Karpas-422 (cell line): ENCODE results near the gene NCBP2. TPM values are rescaled to one million over a fixed set of nuclear protein-coding genes. Genes with fewer than 3 reads are reported as not detected.

Experiments used
- DNase-seq: peaks from one replicate; pipeline ENCODE4 v3.0.0-alpha.2; 2015
- H2AFZ ChIP-seq: fragments of 200-600 bp; sonication (generic); 2 replicates; pipeline ENCODE4 v1.6.1; 2014; ENCODE audit warnings: antibody characterized with exemption, low read length, mixed read lengths
- H3K27ac ChIP-seq: fragments of 200-600 bp; sonication (generic); 2 replicates; pipeline ENCODE4 v1.5.1; 2014; ENCODE audit warnings: mild to moderate bottlenecking, low read length, moderate library complexity
- H3K27me3 ChIP-seq: fragments of 200-600 bp; sonication (generic); 2 replicates; pipeline ENCODE4 v1.6.1; 2014; ENCODE audit warnings: low read length, mixed read lengths
- H3K36me3 ChIP-seq: fragments of 200-600 bp; sonication (generic); 2 replicates; pipeline ENCODE4 v1.6.1; 2014; ENCODE audit warnings: low read length, mixed read lengths; ENCODE audit not compliant: insufficient read depth
- H3K4me1 ChIP-seq: fragments of 200-600 bp; sonication (generic); 2 replicates; pipeline ENCODE4 v1.6.1; 2014; ENCODE audit warnings: mild to moderate bottlenecking, low read length, mixed read lengths
- H3K4me2 ChIP-seq: fragments of 200-600 bp; sonication (generic); 2 replicates; pipeline ENCODE4 v1.6.1; 2014; ENCODE audit warnings: low read length, low read depth, mild to moderate bottlenecking; ENCODE audit not compliant: poor library complexity, severe bottlenecking
- H3K4me3 ChIP-seq: fragments of 200-600 bp; sonication (generic); 2 replicates; pipeline ENCODE4 v1.5.1; 2014; ENCODE audit warnings: mild to moderate bottlenecking, antibody characterized with exemption, low read length, mixed read lengths
- H3K79me2 ChIP-seq: fragments of 200-600 bp; sonication (generic); 2 replicates; pipeline ENCODE4 v1.6.1; 2014; ENCODE audit warnings: mild to moderate bottlenecking, low read length, mixed read lengths
- H3K9ac ChIP-seq: fragments of 200-600 bp; sonication (generic); 2 replicates; pipeline ENCODE4 v1.6.0; 2014; ENCODE audit warnings: low read length
- H3K9me2 ChIP-seq: fragments of 200-600 bp; sonication (generic), shearing (Covaris generic); replicated peaks from 2 replicates; pipeline ENCODE4 v1.6.0; 2014; ENCODE audit warnings: mild to moderate bottlenecking, low read length, moderate library complexity; ENCODE audit not compliant: insufficient read depth
- H3K9me3 ChIP-seq: fragments of 300-700, 200-600 bp; sonication (generic); 2 replicates; pipeline ENCODE4 v1.6.1; 2014; ENCODE audit warnings: low read length, mixed read lengths
- H4K20me1 ChIP-seq: fragments of 200-600 bp; sonication (generic); 2 replicates; pipeline ENCODE4 v1.6.1; 2014; ENCODE audit warnings: mild to moderate bottlenecking, antibody characterized with exemption, low read length, low read depth; ENCODE audit not compliant: insufficient read depth
- total RNA-seq: library from RNA; depleted of rRNA; stranded (reverse); fragments of >200 nt; shearing (Covaris generic); gene quantifications from 2 replicates; pipeline ENCODE4 v1.2.3, GENCODE V29; 2014; ENCODE audit warnings: low replicate concordance; rRNA removed

The NCBP2 gene
- total RNA-seq, 1 experiment from 2014 or later = 73.0 TPM

- no peak overlapping the region for H3K4me2 ChIP-seq
- H4K20me1 ChIP-seq = peaks cover 11% of the 10 kb centered on the region; the same call in 1 of the 2 replicates
- DNase-seq = no peak
- no peak overlapping the region for H3K9ac ChIP-seq
- H3K79me2 ChIP-seq = peaks cover 91% of the 10 kb centered on the region
- H3K27ac ChIP-seq = no peak overlapping the region
- H3K36me3 ChIP-seq = peaks cover 9% of the 10 kb centered on the region; the same call in 1 of the 2 replicates
- H3K4me3 ChIP-seq = no peak overlapping the region
- H3K4me1 ChIP-seq = peaks cover 7% of the 10 kb centered on the region; the same call in 1 of the 2 replicates
- H2AFZ ChIP-seq = no peak overlapping the region
- H3K9me3 ChIP-seq = no peaks in the 10 kb centered on the region
- no peaks in the 10 kb centered on the region for H3K27me3 ChIP-seq
- no peaks in the 10 kb centered on the region for H3K9me2 ChIP-seq
Measured at GRCh38 chr3:196894557-196895295, 47.6 kb downstream of the NCBP2 start.

DNA sequence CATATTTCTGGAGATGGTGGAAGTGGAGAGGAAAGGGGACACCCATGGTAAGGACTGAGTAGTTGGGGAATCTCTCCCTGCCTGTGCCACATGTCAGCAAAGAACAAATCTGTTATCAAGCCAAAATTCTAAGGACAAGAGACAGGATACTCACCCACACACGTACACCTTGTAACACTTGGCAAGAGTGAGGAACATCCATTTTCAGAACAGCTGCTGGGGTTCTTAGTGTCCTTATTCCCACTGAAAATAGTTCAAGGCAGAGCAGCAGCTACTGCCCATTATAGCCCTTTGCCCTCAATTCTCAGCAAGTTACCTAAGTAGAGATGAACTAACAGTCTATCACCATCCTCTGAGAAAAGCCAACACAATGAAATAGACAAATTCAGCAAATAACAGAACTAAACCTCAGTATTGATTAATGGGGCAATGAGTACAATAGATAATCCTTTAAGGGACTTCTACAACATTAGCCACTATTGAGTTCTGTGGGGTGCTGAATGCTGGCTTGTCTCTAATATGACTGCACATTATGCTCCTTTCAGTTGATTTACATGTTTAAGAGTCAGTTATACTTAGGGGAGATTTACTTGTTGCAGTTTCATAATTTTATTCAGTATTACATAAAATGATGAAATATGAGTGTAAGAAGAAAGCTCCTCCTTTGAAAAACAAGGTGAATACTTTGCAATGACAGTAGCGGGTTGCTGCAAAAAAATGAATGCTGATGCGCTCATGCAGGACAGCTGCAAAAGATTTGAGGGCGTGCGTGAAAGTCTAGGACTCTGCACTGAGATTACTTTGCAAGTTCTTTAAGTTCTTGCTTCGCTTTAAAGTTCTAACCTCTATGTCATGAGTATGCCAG lies 52.3 kb downstream of the NCBP2 start:
- no peaks in the 10 kb centered on the region for H3K27me3 ChIP-seq
- peaks cover 98% of the 10 kb centered on the region for H3K79me2 ChIP-seq
- H2AFZ ChIP-seq = no peak overlapping the region
- no peak for DNase-seq
- peaks cover 21% of the 10 kb centered on the region; the same call in 1 of the 2 replicates for H3K36me3 ChIP-seq
- no peak overlapping the region for H3K9ac ChIP-seq
- H3K4me1 ChIP-seq = peaks cover 18% of the 10 kb centered on the region; the same call in 1 of the 2 replicates
- H3K4me2 ChIP-seq = no peak overlapping the region
- peaks cover 11% of the 10 kb centered on the region; the same call in 1 of the 2 replicates for H4K20me1 ChIP-seq
- H3K4me3 ChIP-seq = no peak overlapping the region
- no peaks in the 10 kb centered on the region for H3K9me3 ChIP-seq
- peak overlapping the region; percentile 24; the same call in 1 of the 2 replicates for H3K27ac ChIP-seq
- no peaks in the 10 kb centered on the region for H3K9me2 ChIP-seq

DNA sequence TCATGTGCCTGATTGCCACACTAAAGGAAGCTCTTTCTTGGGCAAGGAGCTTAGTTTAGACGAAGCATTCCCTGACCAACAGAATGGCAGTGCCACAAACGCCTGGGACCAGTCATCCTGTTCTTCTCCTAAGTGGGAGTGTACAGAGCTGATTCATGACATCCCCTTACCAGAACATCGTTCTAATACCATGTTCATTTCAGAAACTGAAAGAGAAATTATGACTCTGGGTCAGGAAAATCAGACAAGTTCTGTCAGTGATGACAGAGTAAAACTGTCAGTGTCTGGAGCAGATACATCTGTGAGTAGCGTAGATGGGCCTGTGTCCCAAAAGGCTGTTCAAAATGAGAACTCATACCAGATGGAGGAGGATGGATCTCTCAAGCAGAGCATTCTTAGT lies 56.2 kb downstream of the NCBP2 start:
- no peak for DNase-seq
- no peak overlapping the region for H3K4me2 ChIP-seq
- H3K9me3 ChIP-seq = no peaks in the 10 kb centered on the region
- no peak overlapping the region for H3K4me3 ChIP-seq
- peaks cover 98% of the 10 kb centered on the region for H3K79me2 ChIP-seq
- no peaks in the 10 kb centered on the region for H3K27me3 ChIP-seq
- no peak overlapping the region for H3K9ac ChIP-seq
- H3K36me3 ChIP-seq = peaks cover 16% of the 10 kb centered on the region; the same call in 1 of the 2 replicates
- H2AFZ ChIP-seq = no peak overlapping the region
- peaks cover 23% of the 10 kb centered on the region for H3K4me1 ChIP-seq
- no peaks in the 10 kb centered on the region for H3K9me2 ChIP-seq
- H4K20me1 ChIP-seq = peaks cover 11% of the 10 kb centered on the region
- H3K27ac ChIP-seq = no peak overlapping the region

Other genes with a start within 250 kb of the NCBP2 start
- 2.6 and 4.0 TPM in 2 replicates for gene CEP19, start 230.3 kb downstream of the NCBP2 start, total RNA-seq
- gene PIGX, start 230.2 kb downstream of the NCBP2 start, total RNA-seq = 51.3 and 55.6 TPM in 2 replicates
- 87.0 and 102 TPM in 2 replicates for gene PAK2, start 202.7 kb downstream of the NCBP2 start, total RNA-seq
- gene SENP5, start 74.6 kb downstream of the NCBP2 start, total RNA-seq = 53.8 and 73.3 TPM in 2 replicates
- gene PIGZ, start 26.3 kb upstream of the NCBP2 start, total RNA-seq = 0.37 and 1.1 TPM in 2 replicates
- 0.07 and 0.43 TPM in 2 replicates for gene MELTF, start 87.3 kb upstream of the NCBP2 start, total RNA-seq